PC-9 (cell line): ENCODE results near the gene PVALEF. TPM values are rescaled to one million over a fixed set of nuclear protein-coding genes. Genes with fewer than 3 reads are reported as not detected.

Experiments used
- BruUV-seq: library from RNA; stranded (reverse); fragments of 400-500 nt; replicated peaks from 2 replicates; lab custom pipeline; 2021; lab: Mats Ljungman, UMichigan
- CTCF ChIA-PET: fragments of 300-600 bp; sonication (Branson Sonifier 250); formaldehyde crosslinking; loops from one replicate; lab custom pipeline; 2022; ENCODE audit warnings: antibody characterized with exemption; lab: Charles Lee
- POLR2A ChIA-PET: fragments of 300-600 bp; sonication (Branson Sonifier 250); formaldehyde crosslinking; loops from one replicate; lab custom pipeline; 2022; ENCODE audit warnings: antibody characterized with exemption; ENCODE audit not compliant: unreplicated experiment; lab: Charles Lee
- DNase-seq, 2 experiments: peaks; one replicate each; pipeline versions ENCODE4 v3.0.0 to v3.0.0-alpha.2; 2015 to 2022; ENCODE audit warnings: mixed read lengths in 1 of 2
- H2AFZ ChIP-seq: fragments of 200-600 bp; sonication (generic); 2 replicates; pipeline ENCODE4 v1.8.1; 2017; ENCODE audit warnings: antibody characterized with exemption
- H3F3A ChIP-seq: fragments of 200-600 bp; sonication (generic); 2 replicates; pipeline ENCODE4 v1.8.1; 2017; ENCODE audit warnings: antibody characterized with exemption, mild to moderate bottlenecking, low read depth; ENCODE audit not compliant: insufficient read depth
- H3K27ac ChIP-seq: fragments of 200-600 bp; sonication (generic); 2 replicates; pipeline ENCODE4 v1.6.1; 2016; ENCODE audit warnings: mixed run types
- H3K27me3 ChIP-seq: fragments of 200-600 bp; sonication (generic); 2 replicates; pipeline ENCODE4 v1.6.1; 2016; ENCODE audit warnings: low read depth, mixed run types; ENCODE audit not compliant: insufficient read depth
- H3K36me3 ChIP-seq: fragments of 200-600 bp; sonication (generic); 2 replicates; pipeline ENCODE4 v1.6.1; 2016; ENCODE audit warnings: low read depth, mixed run types
- H3K4me1 ChIP-seq: fragments of 200-600 bp; sonication (generic); replicated peaks from 2 replicates; pipeline ENCODE4 v1.6.1; 2016; ENCODE audit warnings: mixed run types; ENCODE audit not compliant: insufficient read depth
- H3K4me2 ChIP-seq: fragments of 200-600 bp; sonication (generic); 2 replicates; pipeline ENCODE4 v1.6.1; 2017; ENCODE audit warnings: mixed run types
- H3K4me3 ChIP-seq: fragments of 200-600 bp; sonication (generic); 2 replicates; pipeline ENCODE4 v1.6.1; 2016; ENCODE audit warnings: mixed run types
- H3K79me2 ChIP-seq: fragments of 200-600 bp; sonication (generic); 2 replicates; pipeline ENCODE4 v1.6.1; 2017; ENCODE audit warnings: low read depth, mixed run types
- H3K9me2 ChIP-seq: fragments of 200-600 bp; sonication (generic); 2 replicates; pipeline ENCODE4 v1.8.1; 2017; ENCODE audit warnings: mild to moderate bottlenecking; ENCODE audit not compliant: insufficient read depth
- H3K9me3 ChIP-seq: fragments of 200-600 bp; sonication (generic); 2 replicates; pipeline ENCODE4 v1.8.1; 2016; ENCODE audit warnings: low read depth; ENCODE audit not compliant: insufficient read depth
- H4K20me1 ChIP-seq: fragments of 200-600 bp; sonication (generic); 2 replicates; pipeline ENCODE4 v1.8.1; 2017; ENCODE audit not compliant: insufficient read depth
- CTCF ChIP-seq: fragments of 200-600 bp; sonication (generic); conservative IDR thresholded peaks from 2 replicates; pipeline ENCODE4 v1.6.1; 2017; ENCODE audit warnings: mixed run types, antibody characterized with exemption, mild to moderate bottlenecking, moderate library complexity
- EZH2 ChIP-seq: fragments of 200-600 bp; sonication (generic); IDR thresholded peaks from 2 replicates; pipeline ENCODE4 v1.8.0; 2017; ENCODE audit warnings: antibody characterized with exemption, low read depth
- intact Hi-C: fragments of 100-400 bp; cut with micrococcal nuclease; formaldehyde crosslinking; loops from one replicate; pipeline ENCODE4 v1.10.0; 2022; ENCODE audit not compliant: unreplicated experiment
- total RNA-seq: library from RNA; stranded (reverse); gene quantifications from 2 replicates; pipeline ENCODE4 v1.2.3, GENCODE V29; 2021

The PVALEF gene
- total RNA-seq, 1 experiment from 2014 or later, result not detected

- DNase-seq, result no peak
- Histone ChIP-seq H3K27ac (no peak overlapping the region), H3K27me3 (peaks cover 20% of the 10 kb centered on the region; the same call in 1 of the 2 replicates), H3K79me2 (no peaks in the 10 kb centered on the region), H3K4me1 (no peaks in the 10 kb centered on the region), H3K9me3 (no peaks in the 10 kb centered on the region), H3K36me3 (no peaks in the 10 kb centered on the region), H3K9me2 (no peaks in the 10 kb centered on the region), H4K20me1 (no peaks in the 10 kb centered on the region), H3K4me2 (no peak overlapping the region), H3K4me3 (no peak overlapping the region), H2AFZ (no peak overlapping the region), H3F3A (no peaks in the 10 kb centered on the region)
- CTCF ChIA-PET, result no interaction called here
- BruUV-seq, result no TSS peak
- POLR2A ChIA-PET, result no interaction called here
- no peak for TF ChIP-seq EZH2
- TF ChIP-seq CTCF, result no peak
- intact Hi-C loops, result no loop called here
Observed at GRCh38 chr17:81156866-81157805, 8.2 kb upstream of the PVALEF start.

GRCh38 chr17:81157848-81158687 lies 7.2 kb upstream of the PVALEF start:
- TF ChIP-seq EZH2 (no peak), CTCF (no peak)
- ChIA-PET CTCF (no interaction called here), POLR2A (no interaction called here)
- H2AFZ ChIP-seq, result no peak overlapping the region
- no peak overlapping the region for H3K4me2 ChIP-seq
- no peaks in the 10 kb centered on the region for H3F3A ChIP-seq
- no peak overlapping the region for H3K27ac ChIP-seq
- peaks cover 15% of the 10 kb centered on the region; the same call in 1 of the 2 replicates for H3K27me3 ChIP-seq
- no peaks in the 10 kb centered on the region for H3K79me2 ChIP-seq
- no peaks in the 10 kb centered on the region for H3K9me3 ChIP-seq
- DNase-seq, result no peak
- intact Hi-C loops, result no loop called here
- H3K4me1 ChIP-seq, result no peaks in the 10 kb centered on the region
- H3K4me3 ChIP-seq, result no peak overlapping the region
- no peaks in the 10 kb centered on the region for H3K36me3 ChIP-seq
- H4K20me1 ChIP-seq, result no peaks in the 10 kb centered on the region
- H3K9me2 ChIP-seq, result no peaks in the 10 kb centered on the region
- no TSS peak for BruUV-seq

GRCh38 chr17:81158688-81159590 lies 6.4 kb upstream of the PVALEF start:
- TF ChIP-seq CTCF (no peak), EZH2 (no peak)
- no peaks in the 10 kb centered on the region for H3K9me3 ChIP-seq
- peaks cover 8% of the 10 kb centered on the region; the same call in 1 of the 2 replicates for H3K27me3 ChIP-seq
- H3K4me2 ChIP-seq, result no peak overlapping the region
- H3K4me3 ChIP-seq, result no peak overlapping the region
- intact Hi-C loops, result no loop called here
- BruUV-seq, result no TSS peak
- no peak overlapping the region for H2AFZ ChIP-seq
- no peaks in the 10 kb centered on the region for H3K79me2 ChIP-seq
- POLR2A ChIA-PET, result no interaction called here
- no peak overlapping the region for H3K27ac ChIP-seq
- H4K20me1 ChIP-seq, result no peaks in the 10 kb centered on the region
- no peak for DNase-seq
- H3K9me2 ChIP-seq, result no peaks in the 10 kb centered on the region
- no peaks in the 10 kb centered on the region for H3F3A ChIP-seq
- H3K36me3 ChIP-seq, result no peaks in the 10 kb centered on the region
- CTCF ChIA-PET, result no interaction called here
- no peaks in the 10 kb centered on the region for H3K4me1 ChIP-seq
